Ureter (tissue), 1 donor: ENCODE measurements around the gene CBFA2T2. TPM values are rescaled to one million over a fixed set of nuclear protein-coding genes. Genes with fewer than 3 reads are reported as not detected.
"Not testable (repeated sequence)": the region's sequence is repeated elsewhere in the genome, so short reads cannot be mapped to it uniquely, and the experiment has no call there.

ENCODE experiments used
- DNase-seq: peaks from one replicate; pipeline ENCODE4 v3.0.0-alpha.2; 2020; ENCODE audit warnings: low spot score
- total RNA-seq: library from RNA; stranded (reverse); gene quantifications from one replicate; pipeline ENCODE4 v1.2.4, GENCODE V29; 2023
- donor health status: DM: yes; HTN: yes; CAD: no.

Gene CBFA2T2
- total RNA-seq, 1 donor from 2014 or later = 20.7 TPM

- DNase-seq = no peak
Observed at GRCh38 chr20:33470866-33471265, 19.0 kb upstream of the CBFA2T2 start.

GRCh38 chr20:33472868-33473435 lies 16.9 kb upstream of the CBFA2T2 start:
- no peak for DNase-seq

- DNase-seq = no peak
Observed at GRCh38 chr20:33474097-33474873, 15.6 kb upstream of the CBFA2T2 start.

- no peak for DNase-seq
Observed at GRCh38 chr20:33474963-33475362, 14.9 kb upstream of the CBFA2T2 start.

- DNase-seq = no peak
Observed at GRCh38 chr20:33475381-33476152, 14.3 kb upstream of the CBFA2T2 start.

GRCh38 chr20:33477386-33478234 lies 12.3 kb upstream of the CBFA2T2 start:
- DNase-seq = no peak

- no peak for DNase-seq
Observed at GRCh38 chr20:33480048-33480447, 9.8 kb upstream of the CBFA2T2 start.

GRCh38 chr20:33481431-33481941 lies 8.4 kb upstream of the CBFA2T2 start:
- no peak for DNase-seq

- DNase-seq = no peak
Observed at GRCh38 chr20:33482581-33482980, 7.3 kb upstream of the CBFA2T2 start.

- DNase-seq = not testable (repeated sequence)
Observed at GRCh38 chr20:33483186-33483585, 6.7 kb upstream of the CBFA2T2 start.

GRCh38 chr20:33488201-33488600 lies 1.7 kb upstream of the CBFA2T2 start:
- no peak for DNase-seq

- DNase-seq = not testable (repeated sequence)
Observed at GRCh38 chr20:33488661-33489494, 1.0 kb upstream of the CBFA2T2 start.

- peak; percentile 100 for DNase-seq
Observed at GRCh38 chr20:33489495-33490022, 337 bp upstream of the CBFA2T2 start.

- DNase-seq = no peak
Observed at GRCh38 chr20:33490934-33491656, 1.2 kb downstream of the CBFA2T2 start.

- DNase-seq = no peak
Observed at GRCh38 chr20:33493076-33493766, 3.3 kb downstream of the CBFA2T2 start.

GRCh38 chr20:33496776-33497175 lies 6.9 kb downstream of the CBFA2T2 start:
- DNase-seq = not testable (repeated sequence)

- no peak for DNase-seq
Observed at GRCh38 chr20:33499355-33499754, 9.5 kb downstream of the CBFA2T2 start.

- DNase-seq = no peak
Observed at GRCh38 chr20:33501000-33501399, 11.1 kb downstream of the CBFA2T2 start.

GRCh38 chr20:33503564-33503963 lies 13.7 kb downstream of the CBFA2T2 start:
- no peak for DNase-seq
